Large intestine (tissue), 3 donors: ENCODE results near the gene GABPB1. TPM values are rescaled to one million over a fixed set of nuclear protein-coding genes. Genes with fewer than 3 reads are reported as not detected.

Source experiments
- DNase-seq, 2 donors: peaks; one replicate each; pipeline versions ENCODE4 v3.0.0 to v3.0.0-alpha.2; 2013
- H3K27ac ChIP-seq: one replicate; pipeline ENCODE4 v1.5.1; 2013; ENCODE audit warnings: low read length
- H3K27me3 ChIP-seq: 2 replicates; pipeline ENCODE4 v1.6.1; 2013; ENCODE audit warnings: low read length; ENCODE audit not compliant: control insufficient read depth, insufficient read depth
- H3K36me3 ChIP-seq: 2 replicates; pipeline ENCODE4 v1.6.1; 2013; ENCODE audit warnings: low read length; ENCODE audit not compliant: control insufficient read depth, insufficient read depth
- H3K4me1 ChIP-seq: one replicate; pipeline ENCODE4 v1.6.1; 2013; ENCODE audit warnings: low read length; ENCODE audit not compliant: control insufficient read depth, insufficient read depth
- H3K4me3 ChIP-seq: one replicate; pipeline ENCODE4 v1.5.1; 2013; ENCODE audit warnings: low read length
- H3K9me3 ChIP-seq: one replicate; pipeline ENCODE4 v1.6.1; 2013; ENCODE audit warnings: mild to moderate bottlenecking, low read depth, low read length, moderate library complexity; ENCODE audit not compliant: control insufficient read depth
- WGBS: methylation state at CpG from one replicate; pipeline ENCODE4 v1.1.5; 2013; ENCODE audit warnings: low lambda C conversion rate; ENCODE audit not compliant: insufficient coverage; 5-methylcytosine and 5-hydroxymethylcytosine counted together
- polyA plus RNA-seq: library from polyadenylated mRNA; unstranded; fragments of 120-200 nt; gene quantifications from one replicate; pipeline ENCODE4 v1.2.1, GENCODE V29; 2013

The GABPB1 gene
- polyA plus RNA-seq, 1 donor: 16.9 TPM

GRCh38 chr15:50318697-50319096 is 36.3 kb downstream of the GABPB1 start:
- Histone ChIP-seq H3K27ac (no peak overlapping the region), H3K36me3 (no peaks in the 10 kb centered on the region), H3K9me3 (no peaks in the 10 kb centered on the region), H3K4me3 (no peak overlapping the region), H3K4me1 (no peaks in the 10 kb centered on the region), H3K27me3 (no peaks in the 10 kb centered on the region)
- DNase-seq: no peak
- WGBS: 100% methylated on average over 2 of the region's 4 CpGs

- DNase-seq: peak; percentile 5 to 28
- H3K4me1 ChIP-seq: no peaks in the 10 kb centered on the region
- H3K27me3 ChIP-seq: no peaks in the 10 kb centered on the region
- no peaks in the 10 kb centered on the region for H3K36me3 ChIP-seq
- no peak overlapping the region for H3K4me3 ChIP-seq
- WGBS: 20% methylated on average over 1 of the region's 4 CpGs
- H3K27ac ChIP-seq: no peak overlapping the region
- H3K9me3 ChIP-seq: no peaks in the 10 kb centered on the region
These were observed 39.0 kb downstream of the GABPB1 start for GRCh38 chr15:50315814-50316630.

GRCh38 chr15:50312636-50313035 is 42.4 kb downstream of the GABPB1 start:
- Histone ChIP-seq H3K4me3 (no peak overlapping the region), H3K9me3 (no peaks in the 10 kb centered on the region), H3K27ac (no peak overlapping the region), H3K4me1 (no peaks in the 10 kb centered on the region), H3K36me3 (peaks cover 5% of the 10 kb centered on the region), H3K27me3 (no peaks in the 10 kb centered on the region)
- WGBS: 100% methylated on average over 2 of the region's 2 CpGs
- DNase-seq: no peak

- H3K27ac ChIP-seq: no peak overlapping the region
- peaks cover 14% of the 10 kb centered on the region for H3K36me3 ChIP-seq
- H3K9me3 ChIP-seq: no peaks in the 10 kb centered on the region
- no peaks in the 10 kb centered on the region for H3K27me3 ChIP-seq
- DNase-seq: no peak
- no peak overlapping the region for H3K4me3 ChIP-seq
- H3K4me1 ChIP-seq: no peaks in the 10 kb centered on the region
These were observed 47.2 kb downstream of the GABPB1 start for GRCh38 chr15:50307799-50308198.

- no peaks in the 10 kb centered on the region for H3K4me1 ChIP-seq
- H3K27ac ChIP-seq: no peak overlapping the region
- H3K4me3 ChIP-seq: no peak overlapping the region
- no peak for DNase-seq
- peaks cover 29% of the 10 kb centered on the region for H3K36me3 ChIP-seq
- H3K27me3 ChIP-seq: no peaks in the 10 kb centered on the region
- 100% methylated on average over 1 of the region's 1 CpG for WGBS
- no peaks in the 10 kb centered on the region for H3K9me3 ChIP-seq
These were observed 50.2 kb downstream of the GABPB1 start for GRCh38 chr15:50304836-50305235.

- Histone ChIP-seq H3K4me3 (no peak overlapping the region), H3K36me3 (peaks cover 33% of the 10 kb centered on the region), H3K27me3 (no peaks in the 10 kb centered on the region), H3K4me1 (no peaks in the 10 kb centered on the region), H3K9me3 (no peaks in the 10 kb centered on the region), H3K27ac (no peak overlapping the region)
- no peak for DNase-seq
- WGBS: no CpG with 5 or more reads among the region's 1 CpG
These were observed 52.4 kb downstream of the GABPB1 start for GRCh38 chr15:50302581-50302980.

GRCh38 chr15:50298340-50298739 is 56.7 kb downstream of the GABPB1 start:
- 83% methylated on average over 1 of the region's 2 CpGs for WGBS
- H3K27me3 ChIP-seq: no peaks in the 10 kb centered on the region
- no peak overlapping the region for H3K4me3 ChIP-seq
- no peak overlapping the region for H3K27ac ChIP-seq
- peaks cover 32% of the 10 kb centered on the region for H3K36me3 ChIP-seq
- H3K9me3 ChIP-seq: no peaks in the 10 kb centered on the region
- H3K4me1 ChIP-seq: no peaks in the 10 kb centered on the region
- DNase-seq: no peak

- Histone ChIP-seq H3K4me1 (no peaks in the 10 kb centered on the region), H3K4me3 (no peak overlapping the region), H3K27me3 (no peaks in the 10 kb centered on the region), H3K36me3 (peaks cover 26% of the 10 kb centered on the region), H3K9me3 (no peaks in the 10 kb centered on the region), H3K27ac (no peak overlapping the region)
- no peak for DNase-seq
- WGBS: no CpG with 5 or more reads among the region's 1 CpG
These were observed 59.0 kb downstream of the GABPB1 start for GRCh38 chr15:50295966-50296365.

GRCh38 chr15:50289749-50290148 is 65.2 kb downstream of the GABPB1 start:
- Histone ChIP-seq H3K27ac (no peak overlapping the region), H3K4me1 (no peaks in the 10 kb centered on the region), H3K36me3 (peaks cover 22% of the 10 kb centered on the region), H3K27me3 (no peaks in the 10 kb centered on the region), H3K9me3 (no peaks in the 10 kb centered on the region), H3K4me3 (no peak overlapping the region)
- WGBS: 100% methylated on average over 1 of the region's 2 CpGs
- no peak for DNase-seq

- no peaks in the 10 kb centered on the region for H3K9me3 ChIP-seq
- no peaks in the 10 kb centered on the region for H3K27me3 ChIP-seq
- H3K36me3 ChIP-seq: peaks cover 28% of the 10 kb centered on the region
- H3K27ac ChIP-seq: no peak overlapping the region
- WGBS: 100% methylated on average over 2 of the region's 6 CpGs
- no peaks in the 10 kb centered on the region for H3K4me1 ChIP-seq
- no peak overlapping the region for H3K4me3 ChIP-seq
- DNase-seq: no peak
These were observed 67.5 kb downstream of the GABPB1 start for GRCh38 chr15:50287324-50288116.
